Heart left ventricle (tissue), 16 donors: Measurements from ENCODE around the gene UNC5C. TPM values are rescaled to one million over a fixed set of nuclear protein-coding genes. Genes with fewer than 3 reads are reported as not detected.

Experiments used
- ATAC-seq, 4 donors: fragments of 200-7000 bp; cut with Tn5 transposase; one replicate each; pipeline ENCODE4 v1.9.1; 2020 to 2022; ENCODE audit warnings: moderate library complexity in 4 of 4, mild to moderate bottlenecking in 3 of 4, moderate number of reproducible peaks in 1 of 4
- DNase-seq, 5 donors: peaks; one replicate each; pipeline ENCODE4 v3.0.0-alpha.2; 2020
- H3K27ac ChIP-seq, 12 donors: fragments of 200-600 bp; sonication (generic) in 4 of 12; one replicate each; pipeline versions ENCODE4 v1.5.0 to v1.8.0; 2016 to 2022; ENCODE audit warnings: mild to moderate bottlenecking in 2 of 12
- H3K27me3 ChIP-seq, 9 donors: fragments of 200-600 bp; sonication (generic) in 2 of 9; one replicate each; pipeline versions ENCODE4 v1.5.1 to v1.8.0; 2016 to 2022; ENCODE audit warnings: mild to moderate bottlenecking in 3 of 9
- H3K36me3 ChIP-seq, 9 donors: fragments of 200-600 bp; sonication (generic) in 2 of 9; one replicate each; pipeline versions ENCODE4 v1.5.0 to v1.8.0; 2018 to 2022; ENCODE audit warnings: mild to moderate bottlenecking in 2 of 9
- H3K4me1 ChIP-seq, 12 donors: fragments of 200-600 bp; sonication (generic) in 4 of 12; one replicate each; pipeline versions ENCODE4 v1.5.0 to v1.8.0; 2016 to 2022; ENCODE audit warnings: mild to moderate bottlenecking in 3 of 12
- H3K4me3 ChIP-seq, 12 donors: fragments of 200-600 bp; sonication (generic) in 4 of 12; one replicate each; pipeline versions ENCODE4 v1.5.0 to v1.8.0; 2017 to 2022; ENCODE audit warnings: mild to moderate bottlenecking in 9 of 12, moderate library complexity in 4 of 12
- H3K9me3 ChIP-seq, 12 donors: fragments of 200-600 bp; sonication (generic) in 4 of 12; one replicate each; pipeline versions ENCODE4 v1.5.0 to v1.8.0; 2016 to 2022; ENCODE audit warnings: mild to moderate bottlenecking in 1 of 12
- CTCF ChIP-seq, 12 donors: fragments of 200-600 bp; sonication (generic) in 4 of 12; IDR thresholded peaks; one replicate each; pipeline versions ENCODE4 v1.5.0 to v1.8.0; 2018 to 2022; ENCODE audit warnings: antibody characterized with exemption in 12 of 12, mild to moderate bottlenecking in 5 of 12
- POLR2A ChIP-seq, 2 donors: fragments of 450-650 bp; IDR thresholded peaks; one replicate each; pipeline ENCODE4 v1.6.1; 2017; ENCODE audit warnings: antibody characterized with exemption in 2 of 2, mild to moderate bottlenecking in 2 of 2, moderate library complexity in 2 of 2
- WGBS, 4 donors: extraction: QIAGEN DNeasy Blood & Tissue Kit in 2 of 4; methylation state at CpG; one replicate each; pipeline versions ENCODE4 v1.1.5 to v1.1.7; 2013 to 2018; 5-methylcytosine and 5-hydroxymethylcytosine counted together
- intact Hi-C, 10 donors: fragments of 100-400 bp; cut with DNase I; formaldehyde crosslinking; loops; one replicate each; pipeline versions ENCODE4 v1.11.1 to v1.14.2; 2022
- polyA plus RNA-seq, 2 donors: library from polyadenylated mRNA; stranded (reverse); fragments of 200-250 nt; gene quantifications; one replicate each; pipeline ENCODE4 v1.2.3, GENCODE V29; 2013
- total RNA-seq, 9 donors: library from RNA; depleted of rRNA in 2 of 9; stranded (reverse); fragments of >200 nt in 2 of 9; fragmentation: NEBNext Ultra II Directional in 3 of 9; extraction: Animal tissue kit (Norgen Biotek cat#: 25700) in 3 of 9; gene quantifications; one replicate each; pipeline versions ENCODE4 v1.1.0 to v1.2.4, GENCODE V29; 2016 to 2023
- donor health status: ischemic (EF 13 %, LVEDD 7.1; RV severe dilation, severe dysfunction).
- donor health status: healthy with polysubstance abuse.
- donor health status: DM: no; HTN: yes; CAD: no.
- donor health status: DM: no; HTN: no; CAD: no.
- donor health status: ischemic (EF 25% LVEDD 6.9; RV normal size, moderate dysfunction).
- donor health status: ischemic (EF 25% LVEDD 5.7; RV mildly dilated, moderate dysfunction).
- donor health status: healthy.
- donor health status: DM: yes; HTN: yes; CAD: no.
- donor health status: ischemic (EF 35%, LVEDD 5.7; RV mildly dilated, moderate dysfunction).
- donor health status: nonischemic (EF 11% LVEDD 7.7; RV severe dilation, severe dysfunction).
- donor health status: DM: yes; HTN: yes; CAD: no.
- donor health status: PGD.
- donor health status: ischemic (EF 29% LVEDD 5.4; RV normal size, mild dysfunction).
- donor health status: nonischemic (EF 23%, LVEDD 6.1; RV moderate dilation, normal function).

The UNC5C gene
- total and polyA plus RNA-seq, 11 donors, result 0.23 to 2.8 (median 1.7) TPM

GRCh38 chr4:95478679-95479078, 70.1 kb downstream of the UNC5C start:
- no peak overlapping the region for H3K4me3 ChIP-seq
- no peak for TF ChIP-seq CTCF (IDR thresholded peaks at IDR 0.05)
- TF ChIP-seq POLR2A (IDR thresholded peaks at IDR 0.05), result no peak
- WGBS, 4 donors, result 79 to 90% (median 82%) methylated on average over 6 of the region's 6 CpGs
- no peaks in the 10 kb centered on the region for H3K27me3 ChIP-seq
- no peaks in the 10 kb centered on the region for H3K36me3 ChIP-seq
- H3K4me1 ChIP-seq, result no peaks in the 10 kb centered on the region
- no peak overlapping the region for H3K27ac ChIP-seq
- peaks cover 0 to 7% (median 0%) of the 10 kb centered on the region in 12 donors for H3K9me3 ChIP-seq
- intact Hi-C loops, result no loop called here
- DNase-seq (no peak), ATAC-seq (no peak)

GRCh38 chr4:95476121-95476520, 72.7 kb downstream of the UNC5C start:
- 44 to 72% (median 69%) methylated on average over 1 of the region's 1 CpG for WGBS, 4 donors
- peaks cover 0 to 3% (median 0%) of the 10 kb centered on the region in 12 donors for H3K4me1 ChIP-seq
- ATAC-seq (no peak), DNase-seq (no peak)
- TF ChIP-seq POLR2A (IDR thresholded peaks at IDR 0.05) (no peak), CTCF (IDR thresholded peaks at IDR 0.05) (no peak)
- intact Hi-C loops, result no loop called here
- no peaks in the 10 kb centered on the region for H3K27me3 ChIP-seq
- no peak overlapping the region for H3K27ac ChIP-seq
- no peak overlapping the region for H3K4me3 ChIP-seq
- peaks cover 0 to 7% (median 0%) of the 10 kb centered on the region in 12 donors for H3K9me3 ChIP-seq
- H3K36me3 ChIP-seq, result no peaks in the 10 kb centered on the region

- intact Hi-C loops, result no loop called here
- H3K9me3 ChIP-seq, result no peaks in the 10 kb centered on the region
- no peak overlapping the region for H3K4me3 ChIP-seq
- peaks cover 0 to 3% (median 0%) of the 10 kb centered on the region in 12 donors for H3K4me1 ChIP-seq
- 36 to 61% (median 52%) methylated on average over 3 of the region's 3 CpGs for WGBS, 4 donors
- DNase-seq, result no peak
- H3K36me3 ChIP-seq, result no peaks in the 10 kb centered on the region
- no peak overlapping the region for H3K27ac ChIP-seq
- no peak for ATAC-seq
- no peak for TF ChIP-seq CTCF (IDR thresholded peaks at IDR 0.05)
- TF ChIP-seq POLR2A (IDR thresholded peaks at IDR 0.05), result no peak
- H3K27me3 ChIP-seq, result no peaks in the 10 kb centered on the region
Observed at GRCh38 chr4:95472534-95472933, 76.2 kb downstream of the UNC5C start.

GRCh38 chr4:95470622-95471021, 78.2 kb downstream of the UNC5C start:
- H3K36me3 ChIP-seq, result no peaks in the 10 kb centered on the region
- 87 to 92% (median 92%) methylated on average over 4 of the region's 4 CpGs for whole genome bisulfite sequencing, 4 donors
- DNase-seq (no peak), ATAC-seq (no peak)
- TF ChIP-seq POLR2A (IDR thresholded peaks at IDR 0.05), result no peak
- TF ChIP-seq CTCF (IDR thresholded peaks at IDR 0.05), result no peak
- H3K27ac ChIP-seq, result no peak overlapping the region
- H3K9me3 ChIP-seq, result no peaks in the 10 kb centered on the region
- H3K4me1 ChIP-seq, result peaks cover 0 to 3% (median 0%) of the 10 kb centered on the region in 12 donors
- no peak overlapping the region for H3K4me3 ChIP-seq
- H3K27me3 ChIP-seq, result no peaks in the 10 kb centered on the region
- intact Hi-C loops, result no loop called here
